Upper lobe of left lung (tissue), 6 donors: ENCODE data around the gene TMEM127. TPM values are rescaled to one million over a fixed set of nuclear protein-coding genes. Genes with fewer than 3 reads are reported as not detected.
A peak's percentile ranks its signal among the peaks of the same experiment; 100 is the strongest.

ENCODE experiments used
- ATAC-seq, 2 donors: fragments of 200-7000 bp; cut with Tn5 transposase; one replicate each; pipeline ENCODE4 v1.9.1; 2022; ENCODE audit warnings: mild to moderate bottlenecking in 2 of 2, moderate library complexity in 2 of 2; ENCODE audit not compliant: low FRiP score in 2 of 2
- DNase-seq, 2 donors: peaks; one replicate each; pipeline ENCODE4 v3.0.0-alpha.2; 2019 to 2020
- H3K27ac ChIP-seq, 4 donors: fragments of 200-600 bp; sonication (generic); one replicate each; pipeline ENCODE4 v1.5.1; 2016 to 2019
- H3K27me3 ChIP-seq, 4 donors: fragments of 200-600 bp; sonication (generic); one replicate each; pipeline ENCODE4 v1.5.1; 2017 to 2019
- H3K36me3 ChIP-seq, 4 donors: fragments of 200-600 bp; sonication (generic); one replicate each; pipeline ENCODE4 v1.5.1; 2016 to 2019
- H3K4me1 ChIP-seq, 4 donors: fragments of 200-600 bp; sonication (generic); one replicate each; pipeline ENCODE4 v1.5.1; 2018 to 2019
- H3K4me3 ChIP-seq, 4 donors: fragments of 200-600 bp; sonication (generic); one replicate each; pipeline ENCODE4 v1.5.1; 2017 to 2019; ENCODE audit warnings: mild to moderate bottlenecking in 2 of 4, moderate library complexity in 1 of 4
- H3K9me3 ChIP-seq, 4 donors: fragments of 200-600 bp; sonication (generic); one replicate each; pipeline ENCODE4 v1.5.1; 2018 to 2019
- EP300 ChIP-seq, 4 donors: sonication (generic); formaldehyde crosslinking; IDR thresholded peaks; one replicate each; pipeline ENCODE4 v1.5.1; 2017; ENCODE audit warnings: antibody characterized with exemption in 4 of 4, control low read depth in 2 of 4
- POLR2A ChIP-seq, 4 donors: fragments of 450-650 bp; IDR thresholded peaks; one replicate each; pipeline ENCODE4 v1.5.1; 2016 to 2017; ENCODE audit warnings: antibody characterized with exemption in 4 of 4, mild to moderate bottlenecking in 2 of 4
- POLR2AphosphoS5 ChIP-seq, 2 donors: sonication (generic); formaldehyde crosslinking; IDR thresholded peaks; one replicate each; pipeline ENCODE4 v1.5.1; 2017; ENCODE audit warnings: antibody characterized with exemption in 2 of 2
- WGBS, 2 donors: methylation state at CpG; one replicate each; pipeline ENCODE4 v1.1.5; 2017 to 2018; 5-methylcytosine and 5-hydroxymethylcytosine counted together
- total RNA-seq, 6 donors: library from RNA; depleted of rRNA in 4 of 6; stranded (reverse); fragments of >200 nt in 4 of 6; gene quantifications; one replicate each; pipeline versions ENCODE4 v1.1.0 to v1.2.1, GENCODE V29; 2016 to 2021
- TF ChIP-seq, protein P1 (sequence below), 6 experiments: fragments of 450-650 bp in 4 of 6; fragments of 200-600 bp in 2 of 6; sonication (generic) in 2 of 6; IDR thresholded peaks; one replicate each; pipeline ENCODE4 v1.5.1; 2016 to 2019; ENCODE audit warnings: antibody characterized with exemption in 6 of 6
- donor health status: DM: no; HTN: no; CAD: no; lungs with moderate emphysema.
- donor health status: DM: no; HTN: yes; CAD: no; lungs with severe emphysema.

Gene TMEM127
- total RNA-seq, 6 donors from 2014 or later: 21.0 to 75.8 (median 44.8) TPM

DNA sequence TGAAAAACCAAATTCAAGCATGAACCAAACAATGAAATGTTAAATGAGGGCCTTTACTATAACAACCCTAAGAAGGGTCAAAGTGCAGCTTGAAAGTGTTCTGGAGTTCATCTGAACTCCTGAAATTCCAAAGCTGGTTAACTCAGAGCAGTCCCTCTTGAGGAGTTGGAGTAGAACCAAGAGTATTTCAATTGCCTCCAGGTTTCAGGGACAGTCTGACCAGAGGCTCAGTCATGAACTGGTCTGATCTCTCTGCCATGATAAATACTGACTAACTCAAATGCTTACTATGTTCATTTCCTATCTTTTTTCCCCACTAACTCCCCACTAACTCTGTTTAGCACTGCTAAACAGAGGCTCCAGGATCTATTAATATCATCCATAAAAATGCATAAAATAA, 59.9 kb downstream of the TMEM127 start:
- Histone ChIP-seq H3K4me1 (peaks cover 63 to 77% (median 71%) of the 10 kb centered on the region in 4 donors), H3K36me3 (no peaks in the 10 kb centered on the region), H3K27me3 (no peaks in the 10 kb centered on the region), H3K9me3 (no peaks in the 10 kb centered on the region), H3K4me3 (peak overlapping the region in 1 of 4 donors; percentile 14), H3K27ac (peak overlapping the region; percentile 52 to 78 (median 74))
- TF ChIP-seq, protein P1, sequence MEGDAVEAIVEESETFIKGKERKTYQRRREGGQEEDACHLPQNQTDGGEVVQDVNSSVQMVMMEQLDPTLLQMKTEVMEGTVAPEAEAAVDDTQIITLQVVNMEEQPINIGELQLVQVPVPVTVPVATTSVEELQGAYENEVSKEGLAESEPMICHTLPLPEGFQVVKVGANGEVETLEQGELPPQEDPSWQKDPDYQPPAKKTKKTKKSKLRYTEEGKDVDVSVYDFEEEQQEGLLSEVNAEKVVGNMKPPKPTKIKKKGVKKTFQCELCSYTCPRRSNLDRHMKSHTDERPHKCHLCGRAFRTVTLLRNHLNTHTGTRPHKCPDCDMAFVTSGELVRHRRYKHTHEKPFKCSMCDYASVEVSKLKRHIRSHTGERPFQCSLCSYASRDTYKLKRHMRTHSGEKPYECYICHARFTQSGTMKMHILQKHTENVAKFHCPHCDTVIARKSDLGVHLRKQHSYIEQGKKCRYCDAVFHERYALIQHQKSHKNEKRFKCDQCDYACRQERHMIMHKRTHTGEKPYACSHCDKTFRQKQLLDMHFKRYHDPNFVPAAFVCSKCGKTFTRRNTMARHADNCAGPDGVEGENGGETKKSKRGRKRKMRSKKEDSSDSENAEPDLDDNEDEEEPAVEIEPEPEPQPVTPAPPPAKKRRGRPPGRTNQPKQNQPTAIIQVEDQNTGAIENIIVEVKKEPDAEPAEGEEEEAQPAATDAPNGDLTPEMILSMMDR (IDR thresholded peaks at IDR 0.05): no peak
- TF ChIP-seq EP300 (IDR thresholded peaks at IDR 0.05): no peak
- no peak for TF ChIP-seq POLR2AphosphoS5 (IDR thresholded peaks at IDR 0.05)
- peak in 1 of 4 donors; percentile 42 for TF ChIP-seq POLR2A (IDR thresholded peaks at IDR 0.05)
- no peak for DNase-seq
- no peak for ATAC-seq

- Histone ChIP-seq H3K27me3 (no peaks in the 10 kb centered on the region), H3K4me1 (peaks cover 72 to 83% (median 80%) of the 10 kb centered on the region in 4 donors), H3K9me3 (no peaks in the 10 kb centered on the region), H3K4me3 (peak overlapping the region in 2 of 4 donors; percentile 7 to 9), H3K36me3 (no peaks in the 10 kb centered on the region), H3K27ac (peak overlapping the region; percentile 52 to 79 (median 78))
- 38 to 39% methylated on average over 6 of the region's 6 CpGs for WGBS, 2 donors
- ATAC-seq (no peak), DNase-seq (no peak)
- TF ChIP-seq EP300 (IDR thresholded peaks at IDR 0.05) (no peak), POLR2A (IDR thresholded peaks at IDR 0.05) (no peak), POLR2AphosphoS5 (IDR thresholded peaks at IDR 0.05) (no peak)
- TF ChIP-seq, protein P1 (IDR thresholded peaks at IDR 0.05): no peak
These were observed 60.8 kb downstream of the TMEM127 start for GRCh38 chr2:96204836-96205624.

DNA sequence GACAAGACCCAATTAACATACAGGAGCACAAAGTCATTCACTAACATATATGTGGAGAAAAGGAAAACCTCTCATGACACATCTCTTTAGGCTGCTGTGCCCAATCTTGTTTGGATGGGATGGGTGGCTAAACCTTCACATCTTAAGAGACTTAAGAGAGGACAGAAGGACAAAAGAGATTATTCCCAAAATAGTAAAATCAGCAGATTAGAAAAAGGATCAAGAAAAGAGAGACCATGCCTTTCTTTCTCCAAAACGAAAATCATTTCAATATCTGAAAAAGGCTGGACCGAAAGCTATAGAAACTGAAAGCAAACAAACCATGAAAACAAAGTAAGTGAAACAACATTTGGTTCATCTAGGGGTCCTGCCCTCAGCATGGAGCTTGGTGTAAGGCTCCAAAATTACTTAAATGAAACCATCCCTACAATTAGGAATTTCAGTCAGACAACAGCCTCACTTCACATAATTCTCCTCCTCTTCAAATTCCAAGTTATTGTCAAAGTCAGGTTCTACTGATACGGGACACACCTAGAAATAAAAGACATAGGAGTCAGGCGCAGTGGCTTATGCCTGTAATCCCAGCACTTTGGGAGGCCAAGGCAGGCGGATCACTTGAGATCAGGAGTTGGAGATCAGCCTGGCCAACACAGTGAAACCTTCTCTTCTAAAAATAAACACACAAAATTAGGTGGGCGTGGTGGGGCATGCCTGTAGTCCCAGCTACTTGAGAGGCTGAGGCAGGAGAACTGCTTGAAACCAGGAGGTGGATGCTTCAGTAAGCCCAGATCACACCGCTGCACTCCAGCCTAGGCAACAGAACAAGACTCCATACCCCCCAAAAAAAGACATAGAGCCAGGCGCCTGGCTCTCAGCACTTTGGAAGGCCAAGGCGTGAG, 62.4 kb downstream of the TMEM127 start:
- H3K36me3 ChIP-seq: no peaks in the 10 kb centered on the region
- H3K9me3 ChIP-seq: no peaks in the 10 kb centered on the region
- DNase-seq (peak in 1 of 2 donors; percentile 52), ATAC-seq (no peak)
- 60 to 62% methylated on average over 9 of the region's 9 CpGs for WGBS, 2 donors
- H3K27ac ChIP-seq: peak overlapping the region; percentile 52 to 79 (median 78)
- peaks cover 72 to 90% (median 85%) of the 10 kb centered on the region in 4 donors for H3K4me1 ChIP-seq
- H3K4me3 ChIP-seq: peak overlapping the region in 1 of 4 donors; percentile 9
- H3K27me3 ChIP-seq: no peaks in the 10 kb centered on the region
- TF ChIP-seq POLR2A (IDR thresholded peaks at IDR 0.05) (no peak), EP300 (IDR thresholded peaks at IDR 0.05) (no peak), POLR2AphosphoS5 (IDR thresholded peaks at IDR 0.05) (no peak)

GRCh38 chr2:96202152-96202854, 63.5 kb downstream of the TMEM127 start:
- Histone ChIP-seq H3K36me3 (no peaks in the 10 kb centered on the region), H3K27me3 (no peaks in the 10 kb centered on the region), H3K27ac (peak overlapping the region; percentile 52 to 79 (median 78)), H3K4me3 (no peak overlapping the region), H3K9me3 (no peaks in the 10 kb centered on the region), H3K4me1 (peaks cover 71 to 89% (median 83%) of the 10 kb centered on the region in 4 donors)
- TF ChIP-seq POLR2AphosphoS5 (IDR thresholded peaks at IDR 0.05) (peak in 1 of 2 donors; percentile 14), POLR2A (IDR thresholded peaks at IDR 0.05) (no peak), EP300 (IDR thresholded peaks at IDR 0.05) (no peak)
- TF ChIP-seq, protein P1 (IDR thresholded peaks at IDR 0.05): no peak
- peak; percentile 30 to 65 for ATAC-seq
- WGBS, 2 donors: 57 to 66% methylated on average over 4 of the region's 4 CpGs
- DNase-seq: peak in 1 of 2 donors; percentile 53
